GM19324 (cell line): ENCODE data around the gene PRPF8.

Experiments used
- ATAC-seq: cut with Tn5 transposase; IDR thresholded peaks from one replicate; pipeline ENCODE4 v1.9.1; 2021; ENCODE audit warnings: mild to moderate bottlenecking, moderate library complexity; ENCODE audit not compliant: unreplicated experiment, low FRiP score

PRPF8 gene

GRCh38 chr17:1646199-1646875 lies 38.3 kb downstream of the PRPF8 start:
- ATAC-seq = no peak

GRCh38 chr17:1645207-1646171 lies 39.2 kb downstream of the PRPF8 start, which contains the start of gene SCARF1:
SCARF1 (minus strand) TSS chr17:1645732; CDS start chr17:1645697, 35 bp downstream.
- no peak for ATAC-seq

- no peak for ATAC-seq
Measured at GRCh38 chr17:1644493-1645206, 40.0 kb downstream of the PRPF8 start.

- ATAC-seq = no peak
Measured at GRCh38 chr17:1643999-1644492, 40.6 kb downstream of the PRPF8 start.

- ATAC-seq = no peak
Measured at GRCh38 chr17:1643293-1643998, 41.2 kb downstream of the PRPF8 start.

- ATAC-seq = no peak
Measured at GRCh38 chr17:1641065-1641403, 43.6 kb downstream of the PRPF8 start.

- ATAC-seq = no peak
Measured at GRCh38 chr17:1640329-1641064, 44.2 kb downstream of the PRPF8 start.

- ATAC-seq = no peak
Measured at GRCh38 chr17:1639549-1640180, 45.0 kb downstream of the PRPF8 start.

GRCh38 chr17:1638624-1639300 lies 45.9 kb downstream of the PRPF8 start:
- ATAC-seq = no peak

- ATAC-seq = no peak
Measured at GRCh38 chr17:1638171-1638590, 46.5 kb downstream of the PRPF8 start.

- ATAC-seq = no peak
Measured at GRCh38 chr17:1636732-1637285, 47.9 kb downstream of the PRPF8 start.

- no peak for ATAC-seq
Measured at GRCh38 chr17:1635675-1636465, 48.8 kb downstream of the PRPF8 start.

GRCh38 chr17:1634841-1635650 lies 49.6 kb downstream of the PRPF8 start:
- ATAC-seq = no peak

- ATAC-seq = no peak
Measured at GRCh38 chr17:1630662-1631061, 54.0 kb downstream of the PRPF8 start.

GRCh38 chr17:1629504-1630310 lies 55.0 kb downstream of the PRPF8 start:
- no peak for ATAC-seq
